ENCODE data around the gene SERPINA9.

The SERPINA9 gene

DNA sequence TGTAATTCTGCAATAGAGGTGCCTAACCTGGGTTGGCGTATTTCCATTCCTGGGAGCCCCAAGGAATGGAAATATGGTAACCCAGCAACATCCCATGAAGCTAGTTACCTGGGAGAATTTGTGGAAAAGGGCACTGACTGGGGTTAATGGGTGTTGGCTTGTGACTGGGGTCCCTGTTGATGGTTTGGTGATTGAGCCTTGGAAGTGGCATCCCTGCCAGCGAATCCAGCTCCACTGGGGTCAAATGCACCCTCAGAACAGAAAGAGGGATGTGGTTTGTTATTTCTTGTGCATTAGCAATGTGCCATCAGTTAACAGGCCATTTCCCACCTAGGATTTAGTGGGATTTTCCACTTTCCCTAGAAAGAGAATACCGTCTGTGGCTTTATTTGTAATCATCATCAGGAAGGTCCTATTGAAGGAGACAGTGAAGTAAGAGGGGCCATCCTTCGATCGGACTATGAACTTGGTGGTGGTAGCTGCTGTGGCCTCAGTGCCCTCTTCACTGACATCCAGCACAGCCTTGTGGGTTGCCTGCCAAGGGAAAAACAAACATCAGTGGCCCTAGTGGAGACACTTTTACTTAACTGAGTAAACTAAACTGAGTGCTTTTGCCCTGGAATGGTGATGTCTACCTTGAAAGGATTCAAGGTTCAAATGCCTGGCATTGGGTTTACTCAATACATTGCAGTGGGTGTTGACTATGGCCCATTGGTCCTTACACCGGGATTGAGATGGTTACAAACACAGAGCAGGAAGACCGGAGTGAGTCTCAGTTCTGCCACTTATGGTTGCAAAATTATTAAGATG lies 13.0 kb downstream of the SERPINA9 start:
- TF ChIP-seq, protein P1, sequence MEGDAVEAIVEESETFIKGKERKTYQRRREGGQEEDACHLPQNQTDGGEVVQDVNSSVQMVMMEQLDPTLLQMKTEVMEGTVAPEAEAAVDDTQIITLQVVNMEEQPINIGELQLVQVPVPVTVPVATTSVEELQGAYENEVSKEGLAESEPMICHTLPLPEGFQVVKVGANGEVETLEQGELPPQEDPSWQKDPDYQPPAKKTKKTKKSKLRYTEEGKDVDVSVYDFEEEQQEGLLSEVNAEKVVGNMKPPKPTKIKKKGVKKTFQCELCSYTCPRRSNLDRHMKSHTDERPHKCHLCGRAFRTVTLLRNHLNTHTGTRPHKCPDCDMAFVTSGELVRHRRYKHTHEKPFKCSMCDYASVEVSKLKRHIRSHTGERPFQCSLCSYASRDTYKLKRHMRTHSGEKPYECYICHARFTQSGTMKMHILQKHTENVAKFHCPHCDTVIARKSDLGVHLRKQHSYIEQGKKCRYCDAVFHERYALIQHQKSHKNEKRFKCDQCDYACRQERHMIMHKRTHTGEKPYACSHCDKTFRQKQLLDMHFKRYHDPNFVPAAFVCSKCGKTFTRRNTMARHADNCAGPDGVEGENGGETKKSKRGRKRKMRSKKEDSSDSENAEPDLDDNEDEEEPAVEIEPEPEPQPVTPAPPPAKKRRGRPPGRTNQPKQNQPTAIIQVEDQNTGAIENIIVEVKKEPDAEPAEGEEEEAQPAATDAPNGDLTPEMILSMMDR (conservative IDR thresholded peaks at IDR 0.05; ENCODE audit: low read depth, low read length) = no peak
- H3K4me3 ChIP-seq (ENCODE audit: low read depth, low read length) = no peak overlapping the region
- no peak for DNase-seq (ENCODE audit: low read depth)

DNA sequence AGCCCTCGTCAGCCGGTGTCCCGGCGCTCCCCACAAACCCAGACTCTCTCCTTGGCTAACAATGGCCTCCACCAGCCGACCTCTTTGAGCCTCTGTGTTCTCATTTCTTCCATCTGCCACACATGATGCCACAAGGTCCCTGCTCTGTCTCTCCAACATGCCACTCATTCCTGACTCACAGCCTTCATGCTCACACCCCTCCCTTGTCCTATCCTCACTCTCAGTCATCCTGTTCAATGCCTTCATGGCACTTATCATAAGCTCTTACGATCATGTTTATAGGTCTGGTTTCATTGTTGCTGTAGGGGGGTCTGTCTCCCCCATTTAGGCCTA lies 13.8 kb downstream of the SERPINA9 start:
- no peak overlapping the region for H3K4me3 ChIP-seq (ENCODE audit: low read depth, low read length)
- no peak for DNase-seq (ENCODE audit: low read depth)
- TF ChIP-seq, protein P1 (conservative IDR thresholded peaks at IDR 0.05; ENCODE audit: low read depth, low read length) = no peak

DNA sequence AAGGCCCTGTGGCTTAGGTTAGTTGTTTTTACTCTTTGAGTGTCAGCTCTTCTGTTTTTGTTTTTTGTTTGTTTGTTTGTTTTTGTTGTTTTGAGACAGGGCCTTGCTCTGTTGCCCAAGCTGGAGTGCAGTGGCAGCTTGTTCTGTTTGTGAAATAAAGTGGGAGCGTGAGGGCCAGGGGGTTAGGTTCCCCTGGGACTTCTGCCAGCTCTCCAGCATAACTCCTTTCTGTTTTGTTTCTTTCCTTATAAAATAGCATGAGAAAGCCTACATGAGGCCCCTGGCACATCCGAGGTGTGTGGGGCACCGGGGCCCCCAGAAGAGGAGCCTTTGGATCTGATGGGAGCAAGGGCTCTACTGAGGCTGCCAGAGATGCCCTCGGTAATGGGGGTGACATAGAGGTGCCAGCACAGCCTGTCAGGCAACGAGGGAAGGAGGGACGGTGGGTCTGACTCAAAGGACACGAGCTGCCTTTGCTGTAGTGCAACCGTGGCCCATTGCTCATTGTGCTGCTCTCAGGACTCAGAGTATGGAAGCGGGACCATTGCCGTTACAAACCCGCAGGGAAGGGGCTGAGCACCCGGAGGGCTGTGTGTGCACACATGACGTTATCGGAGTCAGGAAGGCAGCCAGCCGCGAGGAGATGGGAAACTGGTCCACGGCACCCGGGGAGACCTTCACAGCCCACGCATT lies 14.3 kb downstream of the SERPINA9 start:
- TF ChIP-seq, protein P1 (conservative IDR thresholded peaks at IDR 0.05; ENCODE audit: low read depth, low read length) = no peak
- DNase-seq (ENCODE audit: low read depth) = no peak
- H3K4me3 ChIP-seq (ENCODE audit: low read depth, low read length) = no peak overlapping the region

DNA sequence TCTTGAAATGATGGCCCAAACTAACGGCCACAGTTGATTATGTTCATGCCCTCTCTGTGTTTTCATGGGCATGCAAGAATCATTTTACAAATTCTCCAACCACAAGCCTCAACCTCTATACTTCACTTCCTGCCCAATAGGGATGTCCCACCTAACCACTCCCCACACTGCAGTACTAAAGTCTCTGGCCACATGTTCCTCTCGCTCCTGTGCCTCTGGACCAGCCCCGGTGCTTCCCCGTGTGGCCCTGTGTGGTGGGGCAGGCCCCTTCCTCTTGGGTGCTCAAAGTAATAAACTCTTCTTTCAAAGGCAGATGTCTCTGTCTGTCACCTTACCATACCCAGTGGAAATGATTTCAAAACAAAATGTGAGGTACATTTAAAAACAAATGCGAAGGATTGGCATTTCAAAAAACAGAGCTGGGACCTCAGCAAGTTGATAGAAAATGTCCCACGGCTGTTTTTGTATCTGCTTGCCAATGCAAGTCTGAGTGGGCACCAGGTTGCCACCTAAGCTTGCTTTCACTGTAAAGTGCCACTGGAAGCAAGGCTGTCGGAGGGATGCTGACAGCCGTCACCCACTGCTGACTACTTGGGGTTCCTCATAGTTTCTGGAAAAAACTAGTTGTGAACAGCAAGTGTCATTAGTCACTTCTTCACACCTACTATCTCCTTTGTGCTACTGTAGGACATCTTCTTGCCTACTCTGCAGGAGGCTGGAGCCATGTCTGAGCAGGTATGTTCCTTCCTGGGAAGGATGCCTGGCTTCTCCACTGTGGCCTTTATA lies 15.2 kb downstream of the SERPINA9 start:
- TF ChIP-seq, protein P1 (conservative IDR thresholded peaks at IDR 0.05; ENCODE audit: low read depth, low read length) = no peak
- DNase-seq (ENCODE audit: low read depth) = no peak
- H3K4me3 ChIP-seq (ENCODE audit: low read depth, low read length) = no peak overlapping the region

DNA sequence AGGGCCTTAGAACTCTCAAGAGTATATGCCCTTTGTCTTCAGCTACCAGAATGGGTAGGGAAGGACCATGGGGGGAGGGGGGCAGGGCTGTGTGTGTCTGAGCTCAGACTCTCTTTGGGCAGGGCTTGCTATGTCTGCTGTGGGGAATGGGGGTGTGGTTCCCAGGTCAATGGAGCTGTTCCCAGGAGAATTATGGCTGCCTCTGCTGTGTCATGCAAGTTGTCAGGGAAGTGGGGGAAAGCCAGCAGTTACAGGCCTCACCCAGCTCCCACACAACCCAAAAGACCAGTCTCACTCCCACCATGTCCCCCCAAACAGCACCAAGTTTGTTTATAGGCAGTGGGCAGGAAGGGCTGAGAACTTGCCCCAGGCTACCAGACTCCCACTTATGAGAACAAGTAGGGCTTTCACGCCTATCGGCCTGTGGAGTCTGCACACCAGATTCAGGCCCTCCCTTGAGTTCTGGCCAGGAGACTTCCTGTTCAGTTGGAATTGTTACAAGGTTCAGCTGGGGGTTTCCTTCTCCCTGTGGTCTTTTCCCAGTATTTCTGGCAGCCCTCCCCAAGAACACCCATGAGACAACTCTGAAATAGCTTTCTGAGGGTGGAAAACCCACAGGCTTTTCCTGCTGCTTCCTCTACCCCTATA lies 17.3 kb downstream of the SERPINA9 start:
- no peak overlapping the region for H3K4me3 ChIP-seq (ENCODE audit: low read depth, low read length)
- DNase-seq (ENCODE audit: low read depth) = no peak
- TF ChIP-seq, protein P1 (conservative IDR thresholded peaks at IDR 0.05; ENCODE audit: low read depth, low read length) = no peak

DNA sequence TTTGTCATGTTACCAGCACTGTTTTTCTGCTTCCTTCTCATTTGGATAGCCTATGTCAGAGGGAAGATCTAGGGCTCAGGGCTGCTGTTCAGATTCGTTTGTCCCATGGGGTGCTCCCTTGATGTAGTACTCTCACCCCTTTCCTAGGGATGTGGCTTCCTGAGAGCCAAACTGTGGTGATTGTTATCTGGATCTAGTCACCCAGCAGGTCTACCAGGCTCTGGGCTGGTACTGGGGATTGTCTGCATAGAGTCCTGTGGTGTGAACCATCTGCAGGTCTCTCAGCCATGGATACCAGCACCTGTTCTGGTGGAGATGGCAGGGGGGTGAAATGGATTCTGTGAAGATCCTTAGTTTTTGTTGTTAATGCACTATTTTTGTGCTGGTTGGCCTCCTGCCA lies 17.9 kb downstream of the SERPINA9 start:
- TF ChIP-seq, protein P1 (conservative IDR thresholded peaks at IDR 0.05; ENCODE audit: low read depth, low read length) = no peak
- no peak for DNase-seq (ENCODE audit: low read depth)
- H3K4me3 ChIP-seq (ENCODE audit: low read depth, low read length) = no peak overlapping the region
